ENCODE measurements around the gene SARDH. TPM values are rescaled to one million over a fixed set of nuclear protein-coding genes. Genes with fewer than 3 reads are reported as not detected.

Gene SARDH
- total and polyA plus RNA-seq, 2 of the 8 experiments (the other 6 are each of a cell fraction or from before 2014, with no cell fraction given) = 6.4 to 7.4 TPM

GRCh38 chr9:133654736-133655657 is 83.2 kb downstream of the SARDH start (continued):
- TF ChIP-seq MAFK (IDR thresholded peaks at IDR 0.05; ENCODE audit: low read depth, low read length) = no peak
- no peak for TF ChIP-seq HDAC6 (IDR thresholded peaks at IDR 0.05; ENCODE audit: low read depth, low read length)
- TF ChIP-seq HDAC2 (IDR thresholded peaks at IDR 0.05; ENCODE audit: borderline replicate concordance in 1 of 2, low read depth in 2 of 2, low read length in 2 of 2) = no peak
- no peak for TF ChIP-seq GABPA (IDR thresholded peaks at IDR 0.05; ENCODE audit: borderline replicate concordance, insufficient read depth, low read length)
- no peak for TF ChIP-seq RFX5 (IDR thresholded peaks at IDR 0.05; ENCODE audit: borderline replicate concordance, low read depth, low read length)
- no peak for TF ChIP-seq CHD7 (IDR thresholded peaks at IDR 0.05; ENCODE audit: insufficient replicate concordance, low read length)
- no peak for TF ChIP-seq RXRA (IDR thresholded peaks at IDR 0.05; ENCODE audit: insufficient read depth, low read depth, low read length)
- TF ChIP-seq CHD2 (IDR thresholded peaks at IDR 0.05; ENCODE audit: low read length) = no peak
- TF ChIP-seq EZH2 (IDR thresholded peaks at IDR 0.05; ENCODE audit: low read depth, low read length, severe bottlenecking) = no peak
